Activated gamma-delta T cell (primary cell): ENCODE measurements around the gene FITM2.
A peak's percentile ranks its signal among the peaks of the same experiment; 100 is the strongest.
"Not testable (repeated sequence)": the region's sequence is repeated elsewhere in the genome, so short reads cannot be mapped to it uniquely, and the experiment has no call there.

Experiments
- DNase-seq: peaks from one replicate; lab custom pipeline; 2025; lab: John Stamatoyannopoulos, UW
- total RNA-seq, 2 donors: gene quantifications; one replicate each; lab custom pipeline; 2026; lab: John Stamatoyannopoulos, UW

The FITM2 gene, protein sequence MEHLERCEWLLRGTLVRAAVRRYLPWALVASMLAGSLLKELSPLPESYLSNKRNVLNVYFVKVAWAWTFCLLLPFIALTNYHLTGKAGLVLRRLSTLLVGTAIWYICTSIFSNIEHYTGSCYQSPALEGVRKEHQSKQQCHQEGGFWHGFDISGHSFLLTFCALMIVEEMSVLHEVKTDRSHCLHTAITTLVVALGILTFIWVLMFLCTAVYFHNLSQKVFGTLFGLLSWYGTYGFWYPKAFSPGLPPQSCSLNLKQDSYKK
- total RNA-seq = 8.9 to 14.5 reads per million in 2 donors

DNA sequence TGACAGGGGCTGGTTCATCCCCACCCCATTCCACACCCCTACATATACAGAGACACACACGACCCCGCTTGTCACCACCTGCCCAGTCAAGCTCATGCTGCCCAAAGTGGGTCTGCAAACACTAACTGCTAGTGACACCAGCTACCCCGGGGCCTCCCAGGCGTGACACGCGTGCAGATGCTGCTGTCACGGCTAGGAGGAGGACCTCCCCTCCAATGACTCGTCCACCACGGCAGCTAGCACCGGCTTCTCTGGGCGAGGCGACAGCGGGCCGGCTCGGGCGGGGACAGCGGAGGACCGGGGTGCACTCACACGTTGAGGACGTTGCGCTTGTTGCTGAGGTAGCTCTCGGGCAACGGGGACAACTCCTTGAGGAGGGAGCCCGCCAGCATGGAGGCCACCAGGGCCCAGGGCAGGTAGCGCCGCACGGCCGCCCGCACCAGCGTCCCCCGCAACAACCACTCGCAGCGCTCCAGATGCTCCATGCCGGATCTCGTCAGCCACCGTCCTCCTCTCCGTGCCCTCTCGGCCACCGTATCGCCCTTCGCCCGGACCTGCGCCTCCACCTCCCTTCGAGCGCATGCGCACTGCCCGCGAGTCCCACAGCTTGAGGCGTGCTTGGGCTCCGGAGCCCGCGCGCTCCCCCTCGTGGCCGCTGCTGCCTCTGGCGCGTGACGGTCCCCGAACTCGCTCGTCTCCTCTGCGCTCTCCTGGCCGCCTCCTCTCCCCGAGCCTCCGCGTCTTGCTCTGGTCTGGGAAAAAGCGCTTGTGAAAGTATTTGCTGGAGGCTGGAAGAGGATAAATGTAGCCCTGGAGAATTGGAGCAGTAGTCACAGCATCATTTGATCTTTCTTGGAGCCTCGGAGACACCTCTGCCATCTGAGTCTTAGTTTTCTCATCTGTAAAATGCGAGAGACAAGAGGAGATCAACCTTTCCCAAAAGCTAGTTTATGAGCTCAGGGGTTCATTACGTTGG, at the start of gene FITM2:
Gene FITM2, minus strand, starts transcription at position 539 of the 976 bp plus-strand sequence. Its CDS starts 54 bp downstream, at position 485.
- DNase-seq = peak; percentile 98

DNA sequence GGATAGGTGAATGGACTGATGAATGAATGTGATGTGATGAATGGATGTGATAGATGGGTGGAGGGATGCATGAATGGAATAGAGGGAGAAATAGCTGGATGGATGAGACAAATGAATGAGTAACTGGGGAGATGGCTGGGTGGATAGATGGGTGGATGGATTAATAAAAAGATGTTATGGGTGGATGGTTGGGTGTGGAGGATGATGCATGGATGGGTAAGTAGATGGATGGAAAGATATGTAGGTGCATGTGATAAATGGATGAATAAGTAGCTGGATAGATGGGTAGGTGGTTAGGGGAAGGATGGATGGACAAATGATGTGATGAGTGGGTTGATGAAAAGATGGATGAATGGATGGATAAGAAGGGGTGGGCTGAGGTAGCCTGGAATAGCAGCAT, 49.2 kb upstream of the FITM2 start:
- no peak for DNase-seq

DNA sequence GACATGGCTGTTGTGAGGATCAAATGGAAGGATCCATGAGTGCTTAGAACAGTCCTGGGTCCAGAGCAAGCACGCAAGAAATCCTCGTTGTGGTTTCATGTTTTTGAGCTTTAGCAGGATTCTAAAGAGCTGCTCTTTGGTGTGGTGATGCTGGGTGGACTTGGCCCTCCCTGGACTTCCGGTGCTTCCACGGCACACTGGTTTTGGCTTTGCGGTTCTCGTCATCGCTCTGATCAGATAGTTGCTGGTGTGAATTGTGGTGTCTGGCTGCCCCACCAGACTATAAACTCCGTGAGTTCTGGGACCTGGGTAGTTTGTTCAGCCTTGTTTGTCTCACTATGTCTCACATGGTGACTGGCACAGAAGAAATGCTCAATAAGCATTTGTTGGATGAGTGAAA, 47.8 kb upstream of the FITM2 start:
- no peak for DNase-seq

DNA sequence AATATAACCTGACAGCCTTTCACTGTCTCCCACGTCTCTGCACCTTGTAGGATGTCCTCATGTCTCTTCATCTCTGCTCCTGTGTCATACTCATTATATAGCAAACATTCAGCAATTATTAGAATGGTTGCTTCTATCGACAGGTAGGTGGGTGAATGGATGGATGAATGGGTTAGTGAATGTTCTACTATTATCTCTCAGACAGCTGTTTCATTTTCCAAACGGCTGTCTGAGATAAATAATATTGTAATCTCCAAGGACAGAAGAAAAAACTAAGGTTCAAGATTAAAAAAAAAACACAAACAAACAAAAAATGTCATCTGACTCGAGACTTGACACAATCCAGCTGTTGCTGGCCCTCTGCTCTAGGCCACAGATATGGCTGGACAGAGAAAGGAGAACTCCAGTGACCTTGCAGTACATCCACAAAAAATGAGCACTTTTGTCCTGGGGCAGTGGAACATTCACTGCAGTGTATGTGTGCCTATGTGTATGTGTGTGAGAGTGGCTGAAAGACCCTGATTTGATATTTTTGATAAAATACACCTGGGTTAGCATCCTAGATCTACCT, 46.6 kb upstream of the FITM2 start:
- DNase-seq = no peak

DNA sequence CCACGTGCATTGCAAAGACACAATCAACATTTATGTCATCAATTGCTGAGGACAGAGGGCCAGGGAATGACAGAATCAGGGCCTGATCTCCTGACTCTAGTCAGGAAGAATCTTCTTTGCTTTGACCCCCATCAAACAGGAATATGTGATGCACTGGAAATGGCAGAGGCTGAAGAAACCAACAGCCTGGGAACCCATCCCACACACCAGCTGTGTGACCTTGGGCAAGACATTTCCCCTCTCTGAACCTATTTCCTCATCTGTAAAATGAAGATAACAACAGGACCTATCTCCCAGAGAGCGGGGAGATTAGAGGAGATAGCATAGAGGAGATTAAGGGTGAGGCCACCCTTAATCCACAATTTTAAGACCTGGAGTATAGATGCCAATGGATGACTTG, 46.0 kb upstream of the FITM2 start:
- no peak for DNase-seq

DNA sequence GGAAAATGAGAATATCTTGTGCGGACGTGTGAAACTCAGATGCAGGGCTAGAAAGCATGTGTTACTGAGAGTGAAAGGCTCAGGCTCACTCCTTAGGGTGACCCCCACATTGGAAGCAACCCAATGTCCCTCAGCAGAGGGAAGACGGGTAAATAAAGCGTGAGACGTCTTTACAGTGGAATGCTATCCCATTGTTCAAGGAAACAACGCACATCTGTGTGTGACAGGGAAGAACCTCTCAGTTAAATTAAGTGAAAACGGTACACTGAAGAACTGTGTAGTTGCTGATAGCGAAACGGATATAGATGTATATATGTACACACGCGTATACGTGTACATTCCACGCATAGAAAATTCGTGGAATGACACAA, 45.3 kb upstream of the FITM2 start:
- DNase-seq = no peak

DNA sequence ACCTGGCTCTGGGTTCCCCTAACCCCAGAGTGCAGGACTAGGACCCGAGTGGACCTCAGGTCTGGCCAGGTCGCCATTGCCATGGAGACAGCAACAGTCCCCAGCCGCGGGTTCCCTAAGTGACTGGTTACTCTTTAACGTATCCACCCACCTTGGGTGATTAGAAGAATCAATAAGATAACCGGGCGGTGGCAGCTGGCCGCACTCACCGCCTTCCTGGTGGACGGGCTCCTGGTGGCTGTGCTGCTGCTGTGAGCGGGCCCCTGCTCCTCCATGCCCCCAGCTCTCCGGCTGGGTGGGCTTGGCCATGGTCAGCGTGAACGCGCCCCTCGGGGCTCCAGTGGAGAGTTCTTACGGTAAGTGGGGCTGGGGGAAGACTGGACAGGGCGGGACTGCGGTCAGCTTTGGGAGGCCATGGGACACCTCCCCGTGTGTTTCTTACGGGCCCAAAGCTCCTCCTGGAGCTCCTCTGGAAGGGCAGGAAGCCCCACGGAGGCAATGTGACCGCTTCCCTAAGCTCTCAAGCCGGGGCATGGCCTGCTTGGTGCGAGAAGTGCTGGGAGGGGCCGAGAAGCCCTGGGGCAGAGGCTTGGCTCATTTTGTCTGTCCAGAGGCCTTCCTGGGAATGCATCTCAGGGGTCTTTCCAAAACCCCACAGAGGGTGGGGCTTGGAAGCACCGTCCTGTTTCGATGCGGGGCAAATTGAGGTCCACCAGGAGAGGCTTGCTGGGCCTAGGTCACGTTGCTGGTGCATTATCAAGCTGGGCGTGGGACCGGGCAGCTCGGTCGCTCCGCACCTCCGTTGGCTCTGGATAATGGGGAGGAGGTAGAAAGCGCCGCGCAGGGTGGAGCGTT, 44.7 kb upstream of the FITM2 start, which contains the start of gene HNF4A:
Gene HNF4A, plus strand, starts transcription at position 202 of the 855 bp plus-strand sequence. Its CDS starts 106 bp downstream, at position 308.
- DNase-seq = no peak

DNA sequence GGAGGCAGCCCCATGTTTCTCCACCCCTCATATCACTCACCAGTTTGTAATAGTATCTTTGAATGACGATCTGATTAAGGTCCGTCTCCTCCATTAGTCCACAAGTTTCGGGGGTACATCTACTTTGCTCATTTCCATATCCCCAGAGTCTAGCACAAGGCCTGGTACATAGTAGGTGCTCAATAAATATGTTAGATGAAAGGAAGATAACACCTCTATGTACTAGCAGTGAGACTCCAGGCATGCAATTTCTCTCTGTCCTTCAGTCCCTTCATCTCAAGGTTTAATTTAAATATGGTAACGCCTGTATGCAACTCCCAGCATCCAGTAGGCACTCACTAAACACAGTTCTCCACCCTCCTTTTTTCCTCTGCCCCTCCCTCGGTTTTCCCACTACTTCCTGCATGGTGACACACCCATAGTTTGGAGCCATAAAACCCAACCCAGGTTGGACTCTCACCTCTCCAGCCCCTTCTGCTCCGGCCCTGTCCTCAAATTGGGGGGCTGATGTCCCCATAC, 44.0 kb upstream of the FITM2 start:
- no peak for DNase-seq

DNA sequence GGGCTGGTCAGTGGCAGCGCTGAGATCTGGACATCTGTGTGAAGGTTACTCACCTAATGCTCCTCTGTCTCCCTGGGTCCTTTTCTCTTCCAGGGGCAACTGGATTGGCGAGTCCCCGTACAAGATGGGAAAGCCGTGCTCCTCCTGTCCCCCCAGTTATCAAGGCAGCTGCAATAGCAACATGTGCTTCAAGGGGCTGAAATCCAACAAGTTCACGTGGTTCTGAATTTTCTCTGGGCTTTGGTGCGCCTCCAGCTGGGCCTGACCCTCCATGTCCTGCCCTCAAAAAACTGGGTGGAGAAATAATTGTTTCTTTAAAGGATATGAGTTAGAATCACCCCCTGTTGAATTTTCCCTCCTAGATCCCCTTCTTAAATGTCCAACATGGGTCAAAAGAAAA, 39.6 kb upstream of the FITM2 start:
- DNase-seq = no peak

DNA sequence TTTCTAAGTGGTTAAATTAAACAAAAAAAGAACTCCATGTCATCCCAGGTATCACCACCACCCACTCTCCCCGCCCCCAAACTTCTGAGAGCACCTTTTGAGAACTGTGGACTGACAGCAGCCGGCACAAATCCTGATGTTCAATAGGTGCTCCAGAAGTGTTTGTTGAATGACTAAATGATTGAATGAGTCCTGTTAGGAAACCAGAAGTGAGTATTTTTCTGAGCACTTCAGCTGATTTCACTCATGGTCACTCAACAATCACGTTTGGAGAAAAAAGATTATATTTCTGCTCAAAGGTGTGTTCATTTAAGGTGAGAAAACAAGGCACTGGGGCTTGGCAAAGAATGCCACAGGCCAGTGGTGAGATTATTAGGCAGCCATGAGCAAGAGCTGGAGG, 38.3 kb upstream of the FITM2 start:
- no peak for DNase-seq

DNA sequence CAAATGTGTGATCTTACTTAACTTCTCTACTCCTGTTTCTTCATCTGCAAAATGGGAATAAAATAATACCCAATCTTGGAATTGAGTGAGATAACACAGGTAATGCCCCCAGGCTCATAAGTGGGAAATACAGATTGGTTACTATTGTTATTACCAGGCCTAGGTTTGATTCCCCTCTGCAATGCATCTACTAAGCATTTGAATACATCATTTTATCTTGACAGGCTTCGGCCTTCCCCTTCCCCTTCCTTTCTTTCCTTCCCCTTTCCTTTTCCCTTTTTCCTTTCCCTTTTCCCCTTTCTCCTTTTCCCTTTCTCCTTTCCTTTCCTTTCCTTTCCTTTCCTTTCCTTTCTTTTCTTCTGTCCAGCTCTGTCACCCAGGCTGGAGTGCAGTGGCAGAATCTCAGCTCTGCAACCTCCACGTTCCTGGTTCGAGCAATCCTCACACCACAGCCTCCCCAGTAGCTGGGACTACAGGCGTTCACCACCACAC, 37.2 kb upstream of the FITM2 start:
- no peak for DNase-seq

DNA sequence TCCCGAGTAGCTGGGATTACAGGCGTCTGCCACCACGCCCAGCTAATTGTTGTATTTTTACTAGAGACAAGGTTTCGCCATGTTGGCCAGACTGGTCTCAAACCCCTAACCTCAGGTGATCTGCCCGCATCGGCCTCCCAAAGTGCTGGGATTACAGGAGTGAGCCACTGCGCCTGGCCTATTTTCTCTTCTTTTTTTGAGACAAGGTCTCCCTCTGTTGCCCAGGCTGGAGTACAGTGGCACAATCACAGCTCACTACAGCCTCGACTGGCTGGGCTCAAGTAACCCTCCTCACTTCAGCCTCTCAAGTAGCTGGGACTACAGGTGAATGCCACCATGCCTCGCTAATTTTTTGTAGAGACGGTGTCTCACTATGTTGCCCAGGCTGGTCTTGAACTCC, 34.9 kb upstream of the FITM2 start:
- not testable (repeated sequence) for DNase-seq

DNA sequence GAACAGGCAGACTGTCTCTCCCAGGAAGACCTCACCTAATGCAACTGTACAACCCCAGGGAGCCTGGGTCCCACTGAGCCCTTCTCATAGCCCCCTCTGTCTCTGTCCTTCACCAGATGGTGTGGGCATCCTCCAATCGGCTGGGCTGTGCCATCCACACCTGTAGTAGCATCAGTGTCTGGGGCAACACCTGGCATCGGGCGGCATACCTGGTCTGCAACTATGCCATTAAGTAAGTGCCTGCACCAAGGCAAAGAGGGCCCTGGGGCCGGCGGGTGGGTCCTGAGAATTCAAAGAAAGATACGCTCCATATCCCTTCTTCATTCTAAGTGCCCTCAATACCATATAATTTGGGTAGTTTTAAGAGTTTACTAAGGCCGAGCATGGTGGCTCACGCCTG, 34.1 kb upstream of the FITM2 start:
- DNase-seq = no peak

DNA sequence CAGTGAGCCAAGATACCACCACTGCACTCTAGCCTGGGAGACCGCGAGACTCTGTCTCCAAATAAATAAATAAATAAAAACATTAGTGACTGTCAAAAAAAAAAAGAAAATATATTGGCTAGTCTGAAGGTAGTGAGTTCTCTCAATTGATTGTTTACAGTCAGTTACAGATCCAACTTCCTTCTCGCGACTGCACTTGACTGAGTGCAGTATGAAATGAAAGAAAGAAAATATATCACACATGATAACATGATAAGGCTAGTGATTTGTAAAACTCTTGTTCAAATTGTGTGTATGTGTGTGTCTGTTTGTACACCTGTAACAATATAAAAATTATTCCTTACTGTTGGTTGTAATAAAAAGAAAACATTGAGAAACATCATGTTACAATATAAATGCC, 33.7 kb upstream of the FITM2 start:
- no peak for DNase-seq

DNA sequence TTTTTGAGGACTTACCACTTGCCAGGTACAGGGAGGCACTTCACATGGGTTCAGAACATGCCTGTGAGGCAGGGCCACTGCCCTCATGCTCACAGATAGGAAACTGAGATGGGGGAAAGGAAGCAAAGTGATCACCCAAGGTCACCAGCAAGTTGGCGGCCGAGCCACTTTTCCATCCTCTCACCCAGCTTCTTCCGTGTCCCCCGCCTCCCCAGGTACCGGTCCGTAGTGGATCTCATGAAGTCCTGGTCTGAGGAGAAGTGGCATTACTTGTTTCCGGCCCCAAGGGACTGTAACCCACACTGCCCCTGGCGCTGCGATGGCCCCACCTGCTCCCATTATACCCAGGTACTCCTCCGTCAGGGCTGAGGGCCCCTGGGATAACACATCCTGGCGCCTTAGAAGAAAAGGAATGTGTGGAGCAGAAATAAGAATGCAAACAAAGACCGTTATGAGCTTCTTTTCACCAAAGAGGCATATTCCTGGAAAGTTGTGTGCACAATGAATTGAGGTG, 32.2 kb upstream of the FITM2 start:
- no peak for DNase-seq

DNA sequence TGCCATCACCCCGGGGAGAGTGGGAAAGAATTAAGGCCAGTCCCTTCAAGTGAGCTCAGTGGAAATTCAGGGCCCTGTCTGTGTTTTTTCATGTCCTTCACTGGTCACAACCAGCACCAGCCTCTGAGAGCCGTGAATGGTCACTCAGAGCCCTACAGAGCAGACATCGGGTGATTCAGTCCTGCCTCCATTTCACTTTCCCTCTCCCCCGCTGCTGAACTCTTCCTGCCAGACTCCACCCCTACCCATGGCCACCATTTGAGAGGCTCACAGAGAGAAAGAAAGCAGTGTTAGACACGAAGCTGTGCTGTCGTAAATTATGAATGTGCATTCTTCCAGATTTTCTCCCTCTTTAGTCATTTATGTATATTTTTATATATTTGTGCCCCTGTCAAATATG, 31.2 kb upstream of the FITM2 start:
- no peak for DNase-seq

DNA sequence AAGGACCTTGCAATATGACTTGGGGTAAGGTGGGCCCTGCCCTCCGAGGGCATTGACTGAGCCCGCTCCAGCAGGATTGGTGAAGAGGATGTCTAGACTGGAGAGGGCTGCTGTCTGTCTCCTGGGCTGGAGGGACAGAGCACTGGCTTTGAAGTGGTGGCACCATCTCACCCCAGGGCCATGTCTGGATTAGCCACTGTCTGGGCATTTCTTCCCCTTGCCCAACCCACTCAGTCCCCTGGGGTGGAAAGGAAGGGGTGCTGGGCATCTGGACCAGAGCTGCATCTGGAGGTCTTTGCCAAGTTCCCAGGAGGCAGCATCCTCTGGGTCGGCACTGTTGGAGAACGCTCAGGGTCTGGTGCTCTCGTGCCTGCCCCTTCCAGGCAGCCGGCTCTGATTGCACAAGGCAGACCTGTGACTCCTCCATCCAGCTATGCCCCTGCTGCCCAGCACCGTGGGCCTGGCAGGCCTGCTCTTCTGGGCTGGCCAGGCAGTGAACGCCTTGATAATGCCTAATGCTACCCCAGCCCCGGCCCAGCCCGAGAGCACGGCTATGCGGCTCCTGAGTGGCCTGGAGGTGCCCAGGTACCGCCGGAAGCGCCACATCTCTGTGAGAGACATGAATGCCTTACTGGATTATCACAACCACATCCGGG, 25.9 kb upstream of the FITM2 start, which contains the start of gene R3HDML:
Gene R3HDML, plus strand, starts transcription at position 319 of the 656 bp plus-strand sequence. Its CDS starts 115 bp downstream, at position 434.
- no peak for DNase-seq

DNA sequence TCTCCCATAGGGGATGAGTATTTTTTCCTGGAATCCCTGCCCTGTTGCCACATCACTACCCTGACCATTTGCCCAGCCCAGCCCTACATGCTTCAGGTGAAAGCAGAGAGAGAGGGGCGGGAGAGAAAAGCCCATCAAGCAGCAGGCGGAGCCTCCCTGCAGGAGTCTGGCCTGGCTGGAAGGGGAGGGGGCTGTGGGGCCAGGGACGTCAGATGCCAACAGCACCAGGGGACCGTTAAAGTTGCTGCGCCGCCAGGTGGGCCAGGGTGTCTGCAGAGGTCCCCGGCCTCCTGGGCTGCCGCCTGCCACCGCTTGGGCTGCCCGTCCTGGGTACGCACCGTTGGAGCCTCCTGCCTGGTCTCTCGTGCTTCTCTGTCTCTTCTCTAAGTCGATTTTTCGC, 25.1 kb upstream of the FITM2 start:
- DNase-seq = no peak

DNA sequence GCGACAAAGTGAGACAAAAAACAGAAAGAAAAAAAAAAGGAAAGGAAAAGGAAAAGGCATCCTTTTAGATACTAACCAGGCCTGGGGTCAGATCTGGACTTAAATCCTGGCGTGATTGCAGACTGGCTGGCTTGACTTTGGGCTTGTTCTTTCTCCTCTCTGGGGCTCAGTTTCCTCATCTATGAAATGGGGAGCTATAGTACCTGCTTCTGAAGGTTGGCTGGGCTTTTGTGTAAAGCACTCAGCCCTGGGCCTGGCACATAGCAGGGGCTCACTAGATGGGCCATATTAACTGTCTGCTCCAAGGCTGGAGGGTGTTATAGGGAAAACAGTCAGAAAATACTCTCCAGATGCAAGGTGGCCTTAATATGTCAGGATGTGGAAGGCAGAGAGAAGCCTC, 24.7 kb upstream of the FITM2 start:
- DNase-seq = no peak

DNA sequence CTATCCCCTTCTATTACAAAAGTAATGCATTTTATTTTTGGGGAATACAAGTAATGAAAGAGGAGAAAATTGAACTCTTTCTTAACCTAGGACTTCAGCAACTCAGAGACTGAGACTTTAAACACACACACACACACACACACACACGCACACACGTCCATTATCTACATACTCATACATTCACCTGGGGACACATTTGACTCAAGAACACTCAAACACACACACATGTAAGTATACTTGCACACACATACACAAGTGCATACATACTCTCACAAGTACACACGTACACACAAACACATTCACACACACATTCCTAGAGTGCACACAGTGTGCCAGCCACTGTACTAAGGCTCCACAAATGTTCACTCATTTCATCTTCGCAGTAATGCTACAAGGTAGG, 23.7 kb upstream of the FITM2 start:
- DNase-seq = no peak
